HCT116 (cell line): ENCODE data around the gene NEU4. TPM values are rescaled to one million over a fixed set of nuclear protein-coding genes. Genes with fewer than 3 reads are reported as not detected.
A peak's percentile ranks its signal among the peaks of the same experiment; 100 is the strongest.

Experiments
- ATAC-seq: fragments of 200-7000 bp; cut with Tn5 transposase; 2 replicates; pipeline ENCODE4 v1.9.1; 2020; ENCODE audit warnings: mild to moderate bottlenecking, moderate library complexity
- BruUV-seq: library from RNA; stranded (reverse); fragments of 400-500 nt; replicated peaks from 2 replicates; lab custom pipeline; 2021; lab: Mats Ljungman, UMichigan
- CTCF ChIA-PET: fragments of 300-600 bp; sonication (Branson Sonifier 250); formaldehyde crosslinking; loops from one replicate; lab custom pipeline; 2021; ENCODE audit warnings: antibody characterized with exemption; lab: Charles Lee
- POLR2A ChIA-PET: fragments of 300-600, 350-600 bp; sonication (Branson Sonifier 250); formaldehyde crosslinking; loops from one replicate; lab custom pipeline; 2021; ENCODE audit warnings: antibody characterized with exemption; lab: Charles Lee
- RAD21 ChIA-PET, 2 experiments: fragments of 300-600 bp; sonication (Branson Sonifier 250); formaldehyde crosslinking; loops; one replicate each; lab custom pipeline; 2023; ENCODE audit warnings: low total read pairs in 2 of 2; ENCODE audit not compliant: uncharacterized antibody in 2 of 2, unreplicated experiment in 2 of 2, low non-redundant PET in 1 of 2; lab: Charles Lee
- DNase-seq: peaks from one replicate; pipeline ENCODE4 v3.0.0-alpha.2; 2010; ENCODE audit warnings: low read depth, low spot score
- H2AFZ ChIP-seq: fragments of 200-600 bp; shearing (Covaris generic), sonication (generic); 2 replicates; pipeline ENCODE4 v1.6.1; 2017; ENCODE audit warnings: low read depth, mixed run types, mixed read lengths, antibody characterized with exemption, low read length; ENCODE audit not compliant: poor library complexity, severe bottlenecking
- H3K27ac ChIP-seq: 2 replicates; pipeline ENCODE4 v1.5.1; 2012; ENCODE audit warnings: low read depth, low read length
- H3K27me3 ChIP-seq: fragments of 200-600 bp; sonication (generic); 2 replicates; pipeline ENCODE4 v1.6.1; 2016; ENCODE audit warnings: mixed run types, low read length, mixed read lengths; ENCODE audit not compliant: insufficient read depth
- H3K36me3 ChIP-seq, 2 experiments: fragments of 200-500 bp in 1 of 2; fragments of 200-600 bp in 1 of 2; sonication (Bioruptor generic) in 1 of 2; sonication (generic) in 1 of 2; 2 replicates each; pipeline versions ENCODE4 v1.5.1 to v1.6.1; 2014 to 2016; ENCODE audit warnings: low read length in 2 of 2, inconsistent platforms in 1 of 2, mixed read lengths in 1 of 2, mixed run types in 1 of 2; ENCODE audit not compliant: insufficient read depth in 2 of 2, control insufficient read depth in 1 of 2
- H3K4me1 ChIP-seq, 2 experiments: fragments of 200-600 bp in 1 of 2; sonication (generic) in 1 of 2; 2 replicates each; pipeline versions ENCODE4 v1.5.1 to v1.6.1; 2012 to 2017; ENCODE audit warnings: low read length in 2 of 2, inconsistent platforms in 1 of 2, mild to moderate bottlenecking in 1 of 2, mixed read lengths in 1 of 2, mixed run types in 1 of 2, moderate library complexity in 1 of 2; ENCODE audit not compliant: insufficient read depth in 2 of 2, control insufficient read depth in 1 of 2
- H3K4me2 ChIP-seq: fragments of 200-600 bp; sonication (generic); 2 replicates; pipeline ENCODE4 v1.6.1; 2017; ENCODE audit warnings: mixed run types, low read length, mixed read lengths
- H3K4me3 ChIP-seq, 2 experiments: fragments of 200-600 bp in 1 of 2; sonication (generic) in 1 of 2; replicated peaks in 1 of 2; 2 replicates each; pipeline ENCODE4 v1.5.1; 2011 to 2016; ENCODE audit warnings: low read length in 2 of 2, control low read depth in 1 of 2, low read depth in 1 of 2, mild to moderate bottlenecking in 1 of 2, mixed read lengths in 1 of 2, mixed run types in 1 of 2
- H3K79me2 ChIP-seq: fragments of 200-600 bp; sonication (generic); 2 replicates; pipeline ENCODE4 v1.6.1; 2017; ENCODE audit warnings: mild to moderate bottlenecking, mixed run types, low read length, moderate library complexity, mixed read lengths; ENCODE audit not compliant: insufficient read depth
- H3K9ac ChIP-seq: fragments of 200-600 bp; sonication (generic); 2 replicates; pipeline ENCODE4 v1.6.1; 2016; ENCODE audit warnings: low read length, mixed read lengths
- H3K9me2 ChIP-seq: fragments of 200-600 bp; sonication (generic), shearing (Covaris generic); 2 replicates; pipeline ENCODE4 v1.6.1; 2017; ENCODE audit warnings: mixed run types, mild to moderate bottlenecking, moderate library complexity; ENCODE audit not compliant: insufficient read depth
- H3K9me3 ChIP-seq, 2 experiments: fragments of 200-500 bp in 1 of 2; fragments of 200-600 bp in 1 of 2; sonication (Bioruptor generic) in 1 of 2; sonication (generic) in 1 of 2; 2 replicates each; pipeline ENCODE4 v1.6.1; 2014 to 2017; ENCODE audit warnings: low read length in 2 of 2, mixed read lengths in 2 of 2, inconsistent platforms in 1 of 2, low read depth in 1 of 2, mild to moderate bottlenecking in 1 of 2, mixed run types in 1 of 2, moderate library complexity in 1 of 2; ENCODE audit not compliant: control insufficient read depth in 1 of 2, insufficient read depth in 1 of 2
- H4K20me1 ChIP-seq: fragments of 200-600 bp; sonication (generic), shearing (Covaris generic); 2 replicates; pipeline ENCODE4 v1.6.1; 2017; ENCODE audit warnings: mixed run types, mild to moderate bottlenecking, moderate library complexity; ENCODE audit not compliant: insufficient read depth
- CEBPB ChIP-seq: IDR thresholded peaks from 2 replicates; pipeline ENCODE4 v1.6.1; 2012; ENCODE audit warnings: low read depth
- POLR2AphosphoS5 ChIP-seq: IDR thresholded peaks from 2 replicates; pipeline ENCODE4 v1.6.1; 2011; ENCODE audit warnings: mild to moderate bottlenecking, low read depth, low read length, moderate library complexity
- SIN3A ChIP-seq: IDR thresholded peaks from 2 replicates; pipeline ENCODE4 v1.6.1; 2012; ENCODE audit warnings: low read depth
- ZNF274 ChIP-seq: fragments of 200-500 bp; sonication (Bioruptor generic); IDR thresholded peaks from 2 replicates; pipeline ENCODE4 v1.6.1; 2014; ENCODE audit warnings: mild to moderate bottlenecking, low read depth, low read length, inconsistent platforms
- intact Hi-C: fragments of 100-400 bp; cut with micrococcal nuclease; formaldehyde crosslinking; loops from 2 replicates; pipeline ENCODE4 v1.10.0; 2022
- total RNA-seq: library from RNA; stranded (reverse); gene quantifications from one replicate; pipeline ENCODE4 v1.2.1, GENCODE V29; 2021; ENCODE audit not compliant: unreplicated experiment
- TF ChIP-seq, protein P1 (sequence below): IDR thresholded peaks from 2 replicates; pipeline ENCODE4 v1.6.1; 2011; ENCODE audit warnings: mild to moderate bottlenecking, low read length, moderate library complexity; ENCODE audit not compliant: insufficient replicate concordance; ENCODE audit errors: extremely low read depth
- TF ChIP-seq, protein P2 (sequence below): IDR thresholded peaks from 2 replicates; pipeline ENCODE4 v1.6.1; 2012; ENCODE audit warnings: low read depth
- TF ChIP-seq, protein P3 (sequence below), 3 experiments: fragments of 200-600 bp in 1 of 3; sonication (generic) in 1 of 3; IDR thresholded peaks in 2 of 3; conservative IDR thresholded peaks in 1 of 3; 2 replicates each; pipeline ENCODE4 v1.5.1; 2012 to 2017; ENCODE audit warnings: low read depth in 2 of 3, low read length in 2 of 3, antibody characterized with exemption in 1 of 3, borderline replicate concordance in 1 of 3, control low read depth in 1 of 3, mild to moderate bottlenecking in 1 of 3, mixed read lengths in 1 of 3, mixed run types in 1 of 3, moderate library complexity in 1 of 3; ENCODE audit not compliant: insufficient read depth in 1 of 3

The NEU4 gene
- total RNA-seq, 1 experiment from 2014 or later, result 0.34 TPM

DNA sequence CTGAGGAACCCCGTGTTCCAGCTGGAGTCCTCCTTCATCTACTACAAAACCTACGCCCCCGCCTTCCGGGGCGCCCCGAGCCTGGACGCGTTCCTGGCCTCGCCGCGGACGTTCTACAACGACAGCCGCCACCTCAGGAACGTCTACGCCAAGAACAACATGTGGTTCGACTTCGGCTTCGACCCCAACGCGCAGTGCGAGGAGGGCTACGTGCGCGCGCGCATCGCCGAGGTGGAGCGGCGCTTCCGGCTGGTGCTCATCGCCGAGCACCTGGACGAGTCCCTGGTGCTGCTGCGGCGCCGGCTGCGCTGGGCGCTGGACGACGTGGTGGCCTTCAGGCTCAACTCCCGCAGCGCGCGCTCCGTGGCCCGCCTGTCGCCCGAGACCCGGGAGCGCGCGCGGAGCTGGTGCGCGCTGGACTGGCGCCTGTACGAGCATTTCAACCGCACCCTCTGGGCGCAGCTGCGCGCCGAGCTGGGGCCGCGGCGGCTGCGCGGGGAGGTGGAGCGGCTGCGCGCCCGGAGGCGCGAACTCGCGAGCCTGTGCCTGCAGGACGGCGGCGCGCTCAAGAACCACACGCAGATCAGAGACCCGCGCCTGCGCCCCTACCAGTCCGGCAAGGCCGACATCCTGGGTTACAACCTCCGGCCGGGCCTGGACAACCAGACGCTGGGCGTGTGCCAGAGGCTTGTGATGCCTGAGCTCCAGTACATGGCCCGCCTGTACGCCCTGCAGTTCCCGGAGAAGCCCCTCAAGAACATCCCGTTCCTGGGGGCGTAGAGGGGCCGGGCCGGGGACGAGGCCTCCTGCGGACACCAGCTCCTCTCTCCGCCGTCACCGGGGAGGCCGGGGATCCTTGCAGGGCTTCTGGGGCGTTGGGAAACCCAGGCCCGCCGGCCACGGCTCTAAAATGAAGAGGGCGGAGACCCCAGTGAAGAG lies 5.3 kb upstream of the NEU4 start (continued):
- TF ChIP-seq, protein P1, sequence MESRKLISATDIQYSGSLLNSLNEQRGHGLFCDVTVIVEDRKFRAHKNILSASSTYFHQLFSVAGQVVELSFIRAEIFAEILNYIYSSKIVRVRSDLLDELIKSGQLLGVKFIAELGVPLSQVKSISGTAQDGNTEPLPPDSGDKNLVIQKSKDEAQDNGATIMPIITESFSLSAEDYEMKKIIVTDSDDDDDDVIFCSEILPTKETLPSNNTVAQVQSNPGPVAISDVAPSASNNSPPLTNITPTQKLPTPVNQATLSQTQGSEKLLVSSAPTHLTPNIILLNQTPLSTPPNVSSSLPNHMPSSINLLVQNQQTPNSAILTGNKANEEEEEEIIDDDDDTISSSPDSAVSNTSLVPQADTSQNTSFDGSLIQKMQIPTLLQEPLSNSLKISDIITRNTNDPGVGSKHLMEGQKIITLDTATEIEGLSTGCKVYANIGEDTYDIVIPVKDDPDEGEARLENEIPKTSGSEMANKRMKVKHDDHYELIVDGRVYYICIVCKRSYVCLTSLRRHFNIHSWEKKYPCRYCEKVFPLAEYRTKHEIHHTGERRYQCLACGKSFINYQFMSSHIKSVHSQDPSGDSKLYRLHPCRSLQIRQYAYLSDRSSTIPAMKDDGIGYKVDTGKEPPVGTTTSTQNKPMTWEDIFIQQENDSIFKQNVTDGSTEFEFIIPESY, result no peak
- TF ChIP-seq POLR2AphosphoS5, result no peak
- TF ChIP-seq SIN3A, result no peak
- TF ChIP-seq CEBPB, result no peak

GRCh38 chr2:241804326-241805229 lies 4.4 kb upstream of the NEU4 start:
- H3K9me3 ChIP-seq, result no peaks in the 10 kb centered on the region
- H3K79me2 ChIP-seq, result no peaks in the 10 kb centered on the region
- no peaks in the 10 kb centered on the region for H4K20me1 ChIP-seq
- H2AFZ ChIP-seq, result no peak overlapping the region
- ChIA-PET RAD21 (no interaction called here), CTCF (no interaction called here), POLR2A (no interaction called here)
- H3K27me3 ChIP-seq, result no peaks in the 10 kb centered on the region
- no peaks in the 10 kb centered on the region for H3K4me1 ChIP-seq
- H3K9ac ChIP-seq, result no peak overlapping the region
- H3K9me2 ChIP-seq, result no peaks in the 10 kb centered on the region
- no peak overlapping the region for H3K4me3 ChIP-seq
- ATAC-seq, result peak; percentile 23; the same call in 1 of the 2 replicates
- no peak for TF ChIP-seq ZNF274
- TF ChIP-seq, protein P2, sequence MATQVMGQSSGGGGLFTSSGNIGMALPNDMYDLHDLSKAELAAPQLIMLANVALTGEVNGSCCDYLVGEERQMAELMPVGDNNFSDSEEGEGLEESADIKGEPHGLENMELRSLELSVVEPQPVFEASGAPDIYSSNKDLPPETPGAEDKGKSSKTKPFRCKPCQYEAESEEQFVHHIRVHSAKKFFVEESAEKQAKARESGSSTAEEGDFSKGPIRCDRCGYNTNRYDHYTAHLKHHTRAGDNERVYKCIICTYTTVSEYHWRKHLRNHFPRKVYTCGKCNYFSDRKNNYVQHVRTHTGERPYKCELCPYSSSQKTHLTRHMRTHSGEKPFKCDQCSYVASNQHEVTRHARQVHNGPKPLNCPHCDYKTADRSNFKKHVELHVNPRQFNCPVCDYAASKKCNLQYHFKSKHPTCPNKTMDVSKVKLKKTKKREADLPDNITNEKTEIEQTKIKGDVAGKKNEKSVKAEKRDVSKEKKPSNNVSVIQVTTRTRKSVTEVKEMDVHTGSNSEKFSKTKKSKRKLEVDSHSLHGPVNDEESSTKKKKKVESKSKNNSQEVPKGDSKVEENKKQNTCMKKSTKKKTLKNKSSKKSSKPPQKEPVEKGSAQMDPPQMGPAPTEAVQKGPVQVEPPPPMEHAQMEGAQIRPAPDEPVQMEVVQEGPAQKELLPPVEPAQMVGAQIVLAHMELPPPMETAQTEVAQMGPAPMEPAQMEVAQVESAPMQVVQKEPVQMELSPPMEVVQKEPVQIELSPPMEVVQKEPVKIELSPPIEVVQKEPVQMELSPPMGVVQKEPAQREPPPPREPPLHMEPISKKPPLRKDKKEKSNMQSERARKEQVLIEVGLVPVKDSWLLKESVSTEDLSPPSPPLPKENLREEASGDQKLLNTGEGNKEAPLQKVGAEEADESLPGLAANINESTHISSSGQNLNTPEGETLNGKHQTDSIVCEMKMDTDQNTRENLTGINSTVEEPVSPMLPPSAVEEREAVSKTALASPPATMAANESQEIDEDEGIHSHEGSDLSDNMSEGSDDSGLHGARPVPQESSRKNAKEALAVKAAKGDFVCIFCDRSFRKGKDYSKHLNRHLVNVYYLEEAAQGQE, result no peak
- TF ChIP-seq, protein P3, sequence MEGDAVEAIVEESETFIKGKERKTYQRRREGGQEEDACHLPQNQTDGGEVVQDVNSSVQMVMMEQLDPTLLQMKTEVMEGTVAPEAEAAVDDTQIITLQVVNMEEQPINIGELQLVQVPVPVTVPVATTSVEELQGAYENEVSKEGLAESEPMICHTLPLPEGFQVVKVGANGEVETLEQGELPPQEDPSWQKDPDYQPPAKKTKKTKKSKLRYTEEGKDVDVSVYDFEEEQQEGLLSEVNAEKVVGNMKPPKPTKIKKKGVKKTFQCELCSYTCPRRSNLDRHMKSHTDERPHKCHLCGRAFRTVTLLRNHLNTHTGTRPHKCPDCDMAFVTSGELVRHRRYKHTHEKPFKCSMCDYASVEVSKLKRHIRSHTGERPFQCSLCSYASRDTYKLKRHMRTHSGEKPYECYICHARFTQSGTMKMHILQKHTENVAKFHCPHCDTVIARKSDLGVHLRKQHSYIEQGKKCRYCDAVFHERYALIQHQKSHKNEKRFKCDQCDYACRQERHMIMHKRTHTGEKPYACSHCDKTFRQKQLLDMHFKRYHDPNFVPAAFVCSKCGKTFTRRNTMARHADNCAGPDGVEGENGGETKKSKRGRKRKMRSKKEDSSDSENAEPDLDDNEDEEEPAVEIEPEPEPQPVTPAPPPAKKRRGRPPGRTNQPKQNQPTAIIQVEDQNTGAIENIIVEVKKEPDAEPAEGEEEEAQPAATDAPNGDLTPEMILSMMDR (IDR thresholded peaks at IDR 0.05 in 2 of 3, conservative IDR thresholded peaks at IDR 0.05 in 1 of 3; ENCODE audit: borderline replicate concordance in 1 of 3, insufficient read depth in 1 of 3, low read depth in 2 of 3, low read length in 2 of 3), result 0 out of 6 replicates have a peak, but pooled peaks of 1 of the 3 experiments have one; percentile 4
- no peak for DNase-seq
- intact Hi-C loops, result no loop called here
- H3K27ac ChIP-seq, result no peak overlapping the region
- no TSS peak for BruUV-seq
- H3K36me3 ChIP-seq, result no peaks in the 10 kb centered on the region
- no peak overlapping the region for H3K4me2 ChIP-seq
